ENCODE data around the gene SDK2.

DNA sequence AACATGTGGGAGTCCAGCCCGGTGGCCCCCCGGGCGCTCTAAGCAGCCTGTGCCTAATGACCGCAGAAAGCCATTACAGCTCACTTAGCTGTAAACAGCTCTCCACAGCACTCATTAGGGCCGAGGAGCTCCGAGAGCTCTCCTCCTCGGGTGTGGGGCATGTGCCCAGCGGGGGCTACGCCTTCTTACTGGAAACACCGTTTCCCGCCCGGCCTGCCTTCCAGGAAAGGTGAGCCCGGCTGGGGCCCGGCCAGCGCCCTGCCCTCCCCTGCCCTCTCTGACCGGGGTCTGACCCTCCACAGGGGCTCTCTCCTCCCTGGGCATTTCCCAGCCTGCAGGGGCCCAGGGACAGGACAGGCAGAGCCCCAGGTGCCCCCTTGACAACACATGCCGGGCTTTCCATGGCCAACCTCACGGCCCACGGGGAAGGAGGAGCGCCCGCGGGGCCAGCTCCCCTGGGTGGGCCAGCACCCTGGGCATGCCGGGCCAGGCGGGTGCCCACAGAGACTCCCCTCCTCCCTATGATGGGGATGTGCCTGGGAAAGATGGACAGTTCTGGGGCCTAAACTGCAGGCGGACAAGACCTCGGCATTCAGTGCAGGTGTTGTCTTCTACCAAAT, 72.6 kb downstream of the SDK2 start:
- no peak for TF ChIP-seq POLR2A (IDR thresholded peaks at IDR 0.05)
- TF ChIP-seq, protein P1, sequence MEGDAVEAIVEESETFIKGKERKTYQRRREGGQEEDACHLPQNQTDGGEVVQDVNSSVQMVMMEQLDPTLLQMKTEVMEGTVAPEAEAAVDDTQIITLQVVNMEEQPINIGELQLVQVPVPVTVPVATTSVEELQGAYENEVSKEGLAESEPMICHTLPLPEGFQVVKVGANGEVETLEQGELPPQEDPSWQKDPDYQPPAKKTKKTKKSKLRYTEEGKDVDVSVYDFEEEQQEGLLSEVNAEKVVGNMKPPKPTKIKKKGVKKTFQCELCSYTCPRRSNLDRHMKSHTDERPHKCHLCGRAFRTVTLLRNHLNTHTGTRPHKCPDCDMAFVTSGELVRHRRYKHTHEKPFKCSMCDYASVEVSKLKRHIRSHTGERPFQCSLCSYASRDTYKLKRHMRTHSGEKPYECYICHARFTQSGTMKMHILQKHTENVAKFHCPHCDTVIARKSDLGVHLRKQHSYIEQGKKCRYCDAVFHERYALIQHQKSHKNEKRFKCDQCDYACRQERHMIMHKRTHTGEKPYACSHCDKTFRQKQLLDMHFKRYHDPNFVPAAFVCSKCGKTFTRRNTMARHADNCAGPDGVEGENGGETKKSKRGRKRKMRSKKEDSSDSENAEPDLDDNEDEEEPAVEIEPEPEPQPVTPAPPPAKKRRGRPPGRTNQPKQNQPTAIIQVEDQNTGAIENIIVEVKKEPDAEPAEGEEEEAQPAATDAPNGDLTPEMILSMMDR (IDR thresholded peaks at IDR 0.05): no peak

Measured in thyroid gland (tissue), 4 donors.